NB4 (cell line): ENCODE measurements around the gene IL10RB.

ENCODE experiments used
- CTCF ChIP-seq: IDR thresholded peaks from one replicate; pipeline ENCODE4 v1.5.1; 2012; ENCODE audit warnings: low read depth, low read length
- MYC ChIP-seq: IDR thresholded peaks from 2 replicates; pipeline ENCODE4 v1.6.1; 2011; ENCODE audit warnings: low read depth, low read length
- POLR2A ChIP-seq: IDR thresholded peaks from 2 replicates; pipeline ENCODE4 v1.6.1; 2011; ENCODE audit warnings: mild to moderate bottlenecking; ENCODE audit not compliant: insufficient read length; ENCODE audit errors: extremely low read depth
- TF ChIP-seq, protein P1 (sequence below): IDR thresholded peaks from 2 replicates; pipeline ENCODE4 v1.6.1; 2011; ENCODE audit warnings: low read depth, low read length

GRCh38 chr21:33292724-33293123 lies 26.6 kb downstream of the IL10RB start:
- TF ChIP-seq POLR2A (no peak), CTCF (no peak), MYC (no peak)
- TF ChIP-seq, protein P1, sequence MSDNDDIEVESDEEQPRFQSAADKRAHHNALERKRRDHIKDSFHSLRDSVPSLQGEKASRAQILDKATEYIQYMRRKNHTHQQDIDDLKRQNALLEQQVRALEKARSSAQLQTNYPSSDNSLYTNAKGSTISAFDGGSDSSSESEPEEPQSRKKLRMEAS = no peak
